Nucleus accumbens (tissue), 56 donors: ENCODE data around the gene CERS6.

ENCODE experiments used
- DNase-seq, 56 donors: peaks; one replicate each; lab custom pipeline; 2025; lab: John Stamatoyannopoulos, UW

CERS6 gene

GRCh38 chr2:168441214-168441872 is 14.7 kb upstream of the CERS6 start:
- DNase-seq: no peak

- DNase-seq: no peak
These were observed 12.3 kb upstream of the CERS6 start for GRCh38 chr2:168443818-168444217.

- no peak for DNase-seq
These were observed 10.1 kb upstream of the CERS6 start for GRCh38 chr2:168445960-168446359.

GRCh38 chr2:168448980-168449379 is 7.1 kb upstream of the CERS6 start:
- DNase-seq: no peak

- no peak for DNase-seq
These were observed 6.7 kb upstream of the CERS6 start for GRCh38 chr2:168449419-168449818.

GRCh38 chr2:168450171-168450570 is 5.9 kb upstream of the CERS6 start:
- DNase-seq: no peak

GRCh38 chr2:168450732-168451131 is 5.3 kb upstream of the CERS6 start:
- no peak for DNase-seq

GRCh38 chr2:168452781-168453180 is 3.3 kb upstream of the CERS6 start:
- no peak for DNase-seq

GRCh38 chr2:168453404-168453803 is 2.7 kb upstream of the CERS6 start:
- no peak for DNase-seq

- no peak for DNase-seq
These were observed 1.1 kb upstream of the CERS6 start for GRCh38 chr2:168454737-168455644.

GRCh38 chr2:168456521-168457189 is 583 bp downstream of the CERS6 start:
- peak in 32 of 56 donors; percentile 8 to 73 (median 34) for DNase-seq

- DNase-seq: peak in 1 of 56 donors; percentile 9
These were observed 1.3 kb downstream of the CERS6 start for GRCh38 chr2:168457190-168457895.

GRCh38 chr2:168458139-168458538 is 2.1 kb downstream of the CERS6 start:
- no peak for DNase-seq

GRCh38 chr2:168459256-168459655 is 3.2 kb downstream of the CERS6 start:
- DNase-seq: no peak

GRCh38 chr2:168460571-168460970 is 4.5 kb downstream of the CERS6 start:
- DNase-seq: no peak

- no peak for DNase-seq
These were observed 5.3 kb downstream of the CERS6 start for GRCh38 chr2:168461178-168461941.

GRCh38 chr2:168461942-168462331 is 5.9 kb downstream of the CERS6 start:
- DNase-seq: no peak

GRCh38 chr2:168462543-168463045 is 6.5 kb downstream of the CERS6 start:
- DNase-seq: no peak

GRCh38 chr2:168465594-168465993 is 9.5 kb downstream of the CERS6 start:
- no peak for DNase-seq
